Measurements from ENCODE around the gene RIBC2. TPM values are rescaled to one million over a fixed set of nuclear protein-coding genes. Genes with fewer than 3 reads are reported as not detected.

Gene RIBC2
- total and polyA plus RNA-seq, 2 of the 4 experiments (the other 2 are of a cell fraction): 0.29 to 0.36 TPM

GRCh38 chr22:45459235-45459634, 45.7 kb downstream of the RIBC2 start:
- Histone ChIP-seq H3K4me2 (ENCODE audit: low read depth, low read length) (no peak overlapping the region), H3K18ac (ENCODE audit: low read depth, low read length) (peak overlapping the region; percentile 83; the same call in 1 of the 2 replicates), H3K27ac (ENCODE audit: insufficient read depth, low read length) (no peak overlapping the region; the same call in 1 of the 2 replicates), H4K8ac (ENCODE audit: low read depth in 2 of 2, low read length in 2 of 2) (no peak overlapping the region), H3K4me1 (ENCODE audit: control insufficient read depth, insufficient read depth, low read length) (peaks cover 12% of the 10 kb centered on the region; the same call in 1 of the 2 replicates), H3K56ac (ENCODE audit: extremely low read depth, insufficient read depth, low read length) (no peak overlapping the region), H2AK5ac (ENCODE audit: low read depth, low read length) (peak overlapping the region; percentile 54; the same call in 1 of the 2 replicates), H4K20me1 (ENCODE audit: insufficient read depth, low read length) (no peaks in the 10 kb centered on the region), H2AFZ (replicated peaks; ENCODE audit: low read length, poor library complexity) (no peak overlapping the region), H3K9me1 (ENCODE audit: insufficient read depth, low read length) (0 out of 2 replicates have a peak, but pooled peaks cover 7% of the 10 kb centered on the region), H2AK9ac (replicated peaks; ENCODE audit: low read depth, low read length, poor library complexity) (no peak overlapping the region), H3K36me3 (ENCODE audit: control insufficient read depth, insufficient read depth, low read length) (no peaks in the 10 kb centered on the region), H2BK15ac (ENCODE audit: low read depth, low read length) (peak overlapping the region; percentile 71; the same call in 1 of the 3 replicates), H3K79me1 (ENCODE audit: low read depth in 1 of 2, low read length in 2 of 2) (no peaks in the 10 kb centered on the region), H3K4ac (ENCODE audit: low read depth, low read length) (0 out of 2 replicates have a peak overlapping the region, but pooled peaks have one; percentile 21), H2BK5ac (ENCODE audit: low read depth, low read length, poor library complexity, severe bottlenecking) (no peak overlapping the region), H4K5ac (ENCODE audit: low read depth, low read length) (peak overlapping the region; percentile 53; the same call in 1 of the 2 replicates), H3K27me3 (ENCODE audit: control insufficient read depth, insufficient read depth, low read length) (no peaks in the 10 kb centered on the region), H3K23ac (ENCODE audit: low read depth, low read length) (no peak overlapping the region), H3K9ac (ENCODE audit: low read depth, low read length) (no peak overlapping the region), H3K4me3 (ENCODE audit: insufficient read depth, low read depth, low read length) (no peak overlapping the region), H3K14ac (replicated peaks; ENCODE audit: low read depth, low read length) (no peak overlapping the region), H2BK20ac (ENCODE audit: low read depth, low read length) (no peak overlapping the region), H4K91ac (ENCODE audit: insufficient read depth, low read depth, low read length) (0 out of 2 replicates have a peak overlapping the region, but pooled peaks have one; percentile 4), H2BK120ac (ENCODE audit: low read depth, low read length) (0 out of 2 replicates have a peak overlapping the region, but pooled peaks have one; percentile 33), H3K9me3 (ENCODE audit: control insufficient read depth, insufficient read depth, low read length) (no peaks in the 10 kb centered on the region)
- ChIA-PET CTCF (no interaction called here), POLR2A (ENCODE audit: unreplicated experiment) (no interaction called here)
- intact Hi-C loops (cut with micrococcal nuclease): no loop called here
- ATAC-seq (ENCODE audit: low read depth) (no peak), DNase-seq (no peak)
- WGBS, 2 experiments (ENCODE audit: extremely low coverage in 2 of 2, insufficient read length in 1 of 2): 77% methylated on average over 3 of the region's 8 CpGs; no CpG with 5 or more reads in 1 of the 2 experiments
- in situ Hi-C loops (cut with MboI; ENCODE audit: low sequenced_read_pairs): no loop called here
- dilution Hi-C loops (cut with HindIII; ENCODE audit: low sequenced_read_pairs, unreplicated experiment): no loop called here
- TF ChIP-seq SMC3 (IDR thresholded peaks at IDR 0.05; ENCODE audit: low read depth, low read length) (no peak), RAD21 (IDR thresholded peaks at IDR 0.05; ENCODE audit: low read length) (no peak), CTCF (conservative IDR thresholded peaks at IDR 0.05; ENCODE audit: low read depth, low read length) (no peak), ELK1 (IDR thresholded peaks at IDR 0.05; ENCODE audit: borderline replicate concordance, low read depth, low read length) (no peak), CEBPB (IDR thresholded peaks at IDR 0.05; ENCODE audit: low read depth, low read length) (no peak), MXI1 (IDR thresholded peaks at IDR 0.05; ENCODE audit: borderline replicate concordance, low read depth, low read length) (no peak)
- BruUV-seq (replicated peaks): no TSS peak

Measured in IMR-90 (cell line).